Fibroblast of peridontal ligament (primary cell): ENCODE results near the gene C11orf91.
A peak's percentile ranks its signal among the peaks of the same experiment; 100 is the strongest.
"Not testable (repeated sequence)": the region's sequence is repeated elsewhere in the genome, so short reads cannot be mapped to it uniquely, and the experiment has no call there.

Experiments
- DNase-seq: peaks from one replicate; pipeline ENCODE4 v3.0.0-alpha.2; 2010; ENCODE audit errors: extremely low read depth

Gene C11orf91

GRCh38 chr11:33700502-33701271 lies at the start of gene C11orf91:
C11orf91 (minus strand) TSS chr11:33700826; CDS start chr11:33700740, 86 bp downstream.
- peak; percentile 90 for DNase-seq

- DNase-seq, result peak; percentile 84
Observed at GRCh38 chr11:33747979-33748378, 47.4 kb upstream of the C11orf91 start.

GRCh38 chr11:33743291-33743690 lies 42.7 kb upstream of the C11orf91 start:
- no peak for DNase-seq

GRCh38 chr11:33742249-33742851 lies 41.7 kb upstream of the C11orf91 start:
- DNase-seq, result peak; percentile 69

- no peak for DNase-seq
Observed at GRCh38 chr11:33741806-33742205, 41.2 kb upstream of the C11orf91 start.

- DNase-seq, result peak; percentile 45
Observed at GRCh38 chr11:33737362-33737821, 36.8 kb upstream of the C11orf91 start.

- peak; percentile 84 for DNase-seq
Observed at GRCh38 chr11:33736148-33736812, 35.7 kb upstream of the C11orf91 start, which contains the start of gene CD59. CD59 (minus strand) TSS chr11:33736423; CDS start chr11:33722445, 13,978 bp downstream.

GRCh38 chr11:33735271-33736147 lies 34.9 kb upstream of the C11orf91 start:
- no peak for DNase-seq

- DNase-seq, result peak; percentile 78
Observed at GRCh38 chr11:33734441-33735270, 34.0 kb upstream of the C11orf91 start.

- DNase-seq, result no peak
Observed at GRCh38 chr11:33733980-33734379, 33.4 kb upstream of the C11orf91 start.

- no peak for DNase-seq
Observed at GRCh38 chr11:33731723-33732531, 31.3 kb upstream of the C11orf91 start.

GRCh38 chr11:33730716-33731115 lies 30.1 kb upstream of the C11orf91 start:
- no peak for DNase-seq

- not testable (repeated sequence) for DNase-seq
Observed at GRCh38 chr11:33729072-33729664, 28.5 kb upstream of the C11orf91 start.

GRCh38 chr11:33727539-33727938 lies 26.9 kb upstream of the C11orf91 start:
- DNase-seq, result not testable (repeated sequence)

GRCh38 chr11:33725496-33725895 lies 24.9 kb upstream of the C11orf91 start:
- DNase-seq, result no peak

GRCh38 chr11:33724644-33725035 lies 24.0 kb upstream of the C11orf91 start:
- DNase-seq, result peak; percentile 79

- DNase-seq, result peak; percentile 94
Observed at GRCh38 chr11:33723238-33723881, 22.7 kb upstream of the C11orf91 start.

GRCh38 chr11:33722590-33723234 lies 22.1 kb upstream of the C11orf91 start:
- DNase-seq, result peak; percentile 42
